CD4-positive, alpha-beta memory T cell (primary cell): ENCODE measurements around the gene SYNGAP1. TPM values are rescaled to one million over a fixed set of nuclear protein-coding genes. Genes with fewer than 3 reads are reported as not detected.

ENCODE experiments used
- CTCF ChIA-PET: fragments of 350-600 bp; sonication (Branson Sonifier 250); formaldehyde crosslinking; loops from one replicate; lab custom pipeline; 2021; ENCODE audit warnings: inconsistent platforms; ENCODE audit not compliant: partially characterized antibody; lab: Charles Lee
- POLR2A ChIA-PET: fragments of 350-600 bp; sonication (Branson Sonifier 250); formaldehyde crosslinking; loops from one replicate; lab custom pipeline; 2021; ENCODE audit not compliant: partially characterized antibody; lab: Charles Lee
- DNase-seq, 5 donors: peaks; one replicate each; pipeline versions ENCODE4 v3.0.0 to v3.0.0-alpha.2; 2020 to 2022; ENCODE audit warnings: mixed read lengths in 1 of 5
- H3K27ac ChIP-seq: one replicate; pipeline ENCODE4 v1.7.0; 2013; ENCODE audit warnings: low read depth, low read length
- H3K27me3 ChIP-seq: 2 replicates; pipeline ENCODE4 v1.7.0; 2013; ENCODE audit warnings: mild to moderate bottlenecking, low read length, moderate library complexity; ENCODE audit not compliant: insufficient read depth
- H3K36me3 ChIP-seq: 2 replicates; pipeline ENCODE4 v1.7.0; 2013; ENCODE audit warnings: mild to moderate bottlenecking, low read length, moderate library complexity; ENCODE audit not compliant: insufficient read depth
- H3K4me1 ChIP-seq: 2 replicates; pipeline ENCODE4 v1.7.0; 2013; ENCODE audit warnings: mild to moderate bottlenecking, low read length, moderate library complexity; ENCODE audit not compliant: insufficient read depth
- H3K4me3 ChIP-seq, 2 donors: one replicate each; pipeline ENCODE4 v1.7.0; 2013; ENCODE audit warnings: low read length in 2 of 2, mild to moderate bottlenecking in 1 of 2
- H3K9me3 ChIP-seq, 2 donors: one replicate each; pipeline ENCODE4 v1.7.0; 2013; ENCODE audit warnings: low read length in 2 of 2, control low read depth in 1 of 2; ENCODE audit not compliant: control insufficient read depth in 1 of 2
- H3K27ac Mint-ChIP-seq, 7 donors: one replicate each; pipeline ENCODE4 v1.8.0; 2020 to 2021; ENCODE audit warnings: mixed read lengths in 7 of 7, mild to moderate bottlenecking in 6 of 7, inconsistent platforms in 3 of 7, moderate library complexity in 3 of 7
- H3K27me3 Mint-ChIP-seq, 2 donors: one replicate each; pipeline ENCODE4 v1.8.0; 2020 to 2021; ENCODE audit warnings: mixed read lengths in 2 of 2
- H3K36me3 Mint-ChIP-seq, 2 donors: one replicate each; pipeline ENCODE4 v1.8.0; 2020 to 2021; ENCODE audit warnings: mixed read lengths in 2 of 2, inconsistent platforms in 1 of 2, mild to moderate bottlenecking in 1 of 2
- H3K4me1 Mint-ChIP-seq, 4 donors: one replicate each; pipeline ENCODE4 v1.8.0; 2020 to 2021; ENCODE audit warnings: mixed read lengths in 4 of 4, mild to moderate bottlenecking in 1 of 4
- H3K4me3 Mint-ChIP-seq, 8 donors: one replicate each; pipeline ENCODE4 v1.8.0; 2020 to 2021; ENCODE audit warnings: mixed read lengths in 8 of 8, mild to moderate bottlenecking in 7 of 8, moderate library complexity in 6 of 8, inconsistent platforms in 3 of 8
- H3K9me3 Mint-ChIP-seq, 8 donors: one replicate each; pipeline ENCODE4 v1.8.0; 2020 to 2021; ENCODE audit warnings: mixed read lengths in 8 of 8, mild to moderate bottlenecking in 5 of 8, inconsistent platforms in 3 of 8, moderate library complexity in 1 of 8
- intact Hi-C: fragments of 100-400 bp; cut with micrococcal nuclease; formaldehyde crosslinking; loops from one replicate; pipeline ENCODE4 v1.15.1; 2023
- microRNA-seq: library from miRNA; unstranded; fragments of <30 nt; microRNA quantifications from one replicate; pipeline ENCODE4 v1.2.0, GENCODE V29; 2021; ENCODE audit warnings: borderline replicate concordance, borderline number of aligned reads, borderline microRNAs expressed, mixed read lengths
- polyA plus RNA-seq, 2 donors: library from polyadenylated mRNA; unstranded; fragments of 300-500 nt; fragmentation: Illumina TruSeq; gene quantifications; one replicate each; pipeline ENCODE4 v1.2.3, GENCODE V29; 2021
- total RNA-seq, 2 experiments: library from RNA; stranded (reverse); gene quantifications; one replicate each; pipeline ENCODE4 v1.2.3, GENCODE V29; 2021

SYNGAP1 gene
- total and polyA plus RNA-seq, 4 experiments from 2014 or later: 1.9 to 48.0 (median 47.8) TPM; not detected in 1

GRCh38 chr6:33497157-33497556 lies 77.3 kb downstream of the SYNGAP1 start:
- intact Hi-C loops: no loop called here
- H3K4me3 Mint-ChIP-seq: no peak overlapping the region

GRCh38 chr6:33502486-33502885 lies 82.6 kb downstream of the SYNGAP1 start:
- Mint-ChIP-seq H3K4me3 (no peak overlapping the region), H3K27me3 (no peaks in the 10 kb centered on the region), H3K9me3 (peaks cover 0 to 3% (median 0%) of the 10 kb centered on the region in 8 donors), H3K27ac (no peak overlapping the region), H3K36me3 (no peaks in the 10 kb centered on the region), H3K4me1 (no peaks in the 10 kb centered on the region)
- no peaks in the 10 kb centered on the region for H3K9me3 ChIP-seq
- no peaks in the 10 kb centered on the region for H3K36me3 ChIP-seq
- no peak overlapping the region for H3K4me3 ChIP-seq
- POLR2A ChIA-PET: no interaction called here
- no peaks in the 10 kb centered on the region for H3K27me3 ChIP-seq
- no peak overlapping the region for H3K27ac ChIP-seq
- CTCF ChIA-PET: no interaction called here
- DNase-seq: no peak
- intact Hi-C loops: no loop called here
- no peaks in the 10 kb centered on the region for H3K4me1 ChIP-seq

More at GRCh38 chr6:33497157-33497556, 77.3 kb downstream of the SYNGAP1 start:
- H3K4me3 ChIP-seq: no peak overlapping the region
- H3K27me3 Mint-ChIP-seq: no peaks in the 10 kb centered on the region
- no peaks in the 10 kb centered on the region for H3K27me3 ChIP-seq
- no peaks in the 10 kb centered on the region for H3K36me3 ChIP-seq
- no peaks in the 10 kb centered on the region for H3K4me1 ChIP-seq
- ChIA-PET POLR2A (no interaction called here), CTCF (no interaction called here)
- H3K36me3 Mint-ChIP-seq: no peaks in the 10 kb centered on the region
- no peak overlapping the region for H3K27ac Mint-ChIP-seq
- no peaks in the 10 kb centered on the region for H3K9me3 Mint-ChIP-seq
- no peak for DNase-seq
- H3K9me3 ChIP-seq: no peaks in the 10 kb centered on the region
- H3K4me1 Mint-ChIP-seq: no peaks in the 10 kb centered on the region
- no peak overlapping the region for H3K27ac ChIP-seq

GRCh38 chr6:33504486-33504885 lies 84.6 kb downstream of the SYNGAP1 start:
- DNase-seq: no peak
- Histone ChIP-seq H3K4me3 (no peak overlapping the region), H3K27ac (no peak overlapping the region), H3K9me3 (no peaks in the 10 kb centered on the region), H3K27me3 (no peaks in the 10 kb centered on the region), H3K36me3 (no peaks in the 10 kb centered on the region), H3K4me1 (no peaks in the 10 kb centered on the region)
- H3K27ac Mint-ChIP-seq: no peak overlapping the region
- H3K36me3 Mint-ChIP-seq: no peaks in the 10 kb centered on the region
- H3K4me1 Mint-ChIP-seq: peaks cover 0 to 5% (median 1%) of the 10 kb centered on the region in 4 donors
- H3K27me3 Mint-ChIP-seq: peaks cover 0 to 2% of the 10 kb centered on the region in 2 donors
- CTCF ChIA-PET: interaction anchor here (0.5 kb wide), 1 partner anchor 108 kb away, joined by 3 read pairs; no protein-coding TSS in a partner anchor
- H3K9me3 Mint-ChIP-seq: peaks cover 0 to 3% (median 0%) of the 10 kb centered on the region in 8 donors
- POLR2A ChIA-PET: no interaction called here
- no peak overlapping the region for H3K4me3 Mint-ChIP-seq
- intact Hi-C loops: no loop called here

Small RNA genes lying within 50 kb of the gene (microRNA-seq; reads per million reads assigned to microRNA genes)
- gene MIR5004: not detected

Other genes starting within 250 kb of the SYNGAP1 start
- 1 to 10 TPM; 1.2 to 1.6 TPM for gene COL11A2, start 227.6 kb upstream of the SYNGAP1 start, total RNA-seq
- under 1 TPM; 0.40 to 0.49 TPM for gene COL11A2, start 227.6 kb upstream of the SYNGAP1 start, polyA plus RNA-seq
- gene RXRB, start 219.4 kb upstream of the SYNGAP1 start, total RNA-seq: 10 to 100 TPM; 89.2 to 94.3 TPM
- 10 to 100 TPM in 1 of 2 donors, 1 to 10 TPM in 1; 5.6 to 11.5 TPM for gene RXRB, start 219.4 kb upstream of the SYNGAP1 start, polyA plus RNA-seq
- gene SLC39A7, start 219.2 kb upstream of the SYNGAP1 start, total RNA-seq: 10 to 100 TPM; 40.8 to 40.9 TPM
- gene SLC39A7, start 219.2 kb upstream of the SYNGAP1 start, polyA plus RNA-seq: 10 to 100 TPM; 22.9 to 23.1 TPM
- 10 to 100 TPM; 20.2 to 22.3 TPM for gene HSD17B8, start 215.4 kb upstream of the SYNGAP1 start, total RNA-seq
- 10 to 100 TPM; 57.4 to 77.3 TPM for gene HSD17B8, start 215.4 kb upstream of the SYNGAP1 start, polyA plus RNA-seq
- gene RING1, start 211.6 kb upstream of the SYNGAP1 start, total RNA-seq: 10 to 100 TPM; 36.8 to 38.4 TPM
- 1 to 10 TPM; 3.4 to 7.8 TPM for gene RING1, start 211.6 kb upstream of the SYNGAP1 start, polyA plus RNA-seq
- gene VPS52, start 148.2 kb upstream of the SYNGAP1 start, total RNA-seq: 10 to 100 TPM; 89.4 to 95.7 TPM
- 10 to 100 TPM; 13.4 to 18.6 TPM for gene VPS52, start 148.2 kb upstream of the SYNGAP1 start, polyA plus RNA-seq
- gene RPS18, start 148.0 kb upstream of the SYNGAP1 start, total RNA-seq: 1,000 to 10,000 TPM; 3,264 to 3,439 TPM
- 1,000 to 10,000 TPM; 8,832 to 8,968 TPM for gene RPS18, start 148.0 kb upstream of the SYNGAP1 start, polyA plus RNA-seq
- gene B3GALT4, start 142.9 kb upstream of the SYNGAP1 start, total RNA-seq: 10 to 100 TPM; 43.3 to 46.7 TPM
- gene B3GALT4, start 142.9 kb upstream of the SYNGAP1 start, polyA plus RNA-seq: 10 to 100 TPM; 22.2 to 30.5 TPM
- gene WDR46, start 130.8 kb upstream of the SYNGAP1 start, total RNA-seq: 10 to 100 TPM; 60.8 to 66.1 TPM
- gene WDR46, start 130.8 kb upstream of the SYNGAP1 start, polyA plus RNA-seq: 10 to 100 TPM; 65.8 to 88.9 TPM
- 10 to 100 TPM; 43.6 to 45.5 TPM for gene PFDN6, start 130.5 kb upstream of the SYNGAP1 start, total RNA-seq
- gene PFDN6, start 130.5 kb upstream of the SYNGAP1 start, polyA plus RNA-seq: 10 to 100 TPM; 33.1 to 36.7 TPM
- 10 to 100 TPM; 66.8 to 67.9 TPM for gene RGL2, start 121.1 kb upstream of the SYNGAP1 start, total RNA-seq
- gene RGL2, start 121.1 kb upstream of the SYNGAP1 start, polyA plus RNA-seq: 10 to 100 TPM in 1 of 2 donors, 1 to 10 TPM in 1; 10.0 to 12.5 TPM
- 100 to 1,000 TPM; 240 to 248 TPM for gene TAPBP, start 106.0 kb upstream of the SYNGAP1 start, total RNA-seq
- 100 to 1,000 TPM; 277 to 370 TPM for gene TAPBP, start 106.0 kb upstream of the SYNGAP1 start, polyA plus RNA-seq
- 10 to 100 TPM; 28.6 to 28.7 TPM for gene ZBTB22, start 102.3 kb upstream of the SYNGAP1 start, total RNA-seq
- 10 to 100 TPM; 15.3 to 18.4 TPM for gene ZBTB22, start 102.3 kb upstream of the SYNGAP1 start, polyA plus RNA-seq
- 10 to 100 TPM; 76.4 to 84.7 TPM for gene DAXX, start 97.1 kb upstream of the SYNGAP1 start, total RNA-seq
- gene DAXX, start 97.1 kb upstream of the SYNGAP1 start, polyA plus RNA-seq: 100 to 1,000 TPM in 1 of 2 donors, 10 to 100 TPM in 1; 73.1 to 125 TPM
- under 1 TPM; 0.61 to 0.69 TPM for gene KIFC1, start 28.2 kb upstream of the SYNGAP1 start, total RNA-seq
- gene KIFC1, start 28.2 kb upstream of the SYNGAP1 start, polyA plus RNA-seq: under 1 TPM in 1 of 2 donors, not detected in 1; 0.54 TPM
- 100 to 1,000 TPM; 220 TPM for gene PHF1, start 9.1 kb upstream of the SYNGAP1 start, total RNA-seq
- 10 to 100 TPM; 61.2 to 81.8 TPM for gene PHF1, start 9.1 kb upstream of the SYNGAP1 start, polyA plus RNA-seq
- gene CUTA, start 2.0 kb upstream of the SYNGAP1 start, total RNA-seq: 100 to 1,000 TPM; 210 to 217 TPM
- 100 to 1,000 TPM; 371 to 407 TPM for gene CUTA, start 2.0 kb upstream of the SYNGAP1 start, polyA plus RNA-seq
- gene ZBTB9, start 34.5 kb downstream of the SYNGAP1 start, total RNA-seq: 10 to 100 TPM; 12.1 to 12.8 TPM
- gene ZBTB9, start 34.5 kb downstream of the SYNGAP1 start, polyA plus RNA-seq: 10 to 100 TPM in 1 of 2 donors, 1 to 10 TPM in 1; 5.7 to 11.5 TPM
- 10 to 100 TPM; 26.2 to 27.2 TPM for gene BAK1, start 160.2 kb downstream of the SYNGAP1 start, total RNA-seq
- gene BAK1, start 160.2 kb downstream of the SYNGAP1 start, polyA plus RNA-seq: 10 to 100 TPM; 28.1 to 41.6 TPM
- 10 to 100 TPM; 71.2 to 72.4 TPM for gene ITPR3, start 201.3 kb downstream of the SYNGAP1 start, total RNA-seq
- 1 to 10 TPM in 1 of 2 donors, under 1 TPM in 1; 0.55 to 8.1 TPM for gene ITPR3, start 201.3 kb downstream of the SYNGAP1 start, polyA plus RNA-seq